Effector memory CD4-positive, alpha-beta T cell (primary cell): ENCODE data around the gene MACROD2.

Experiments used
- DNase-seq, 3 donors: peaks; one replicate each; pipeline ENCODE4 v3.0.0-alpha.2; 2020
- H3K27ac ChIP-seq: 2 replicates; pipeline ENCODE4 v1.7.0; 2013; ENCODE audit warnings: mild to moderate bottlenecking, low read length, moderate library complexity; ENCODE audit not compliant: insufficient read depth, poor library complexity, severe bottlenecking
- H3K27me3 ChIP-seq: replicated peaks from 2 replicates; pipeline ENCODE4 v1.7.0; 2013; ENCODE audit warnings: mild to moderate bottlenecking, low read length; ENCODE audit not compliant: insufficient read depth, control insufficient read depth, poor library complexity, severe bottlenecking
- H3K36me3 ChIP-seq: 2 replicates; pipeline ENCODE4 v1.7.0; 2013; ENCODE audit warnings: mild to moderate bottlenecking, low read length, moderate library complexity; ENCODE audit not compliant: control insufficient read depth, insufficient read depth
- H3K4me1 ChIP-seq: 2 replicates; pipeline ENCODE4 v1.7.0; 2013; ENCODE audit warnings: low read length, mild to moderate bottlenecking; ENCODE audit not compliant: control insufficient read depth, insufficient read depth, poor library complexity, severe bottlenecking
- H3K4me3 ChIP-seq: 2 replicates; pipeline ENCODE4 v1.7.0; 2013; ENCODE audit warnings: low read length, low read depth, mild to moderate bottlenecking; ENCODE audit not compliant: insufficient read depth, poor library complexity, severe bottlenecking
- H3K9me3 ChIP-seq: 2 replicates; pipeline ENCODE4 v1.7.0; 2013; ENCODE audit warnings: mild to moderate bottlenecking, low read length, moderate library complexity; ENCODE audit not compliant: control insufficient read depth

Gene MACROD2

DNA sequence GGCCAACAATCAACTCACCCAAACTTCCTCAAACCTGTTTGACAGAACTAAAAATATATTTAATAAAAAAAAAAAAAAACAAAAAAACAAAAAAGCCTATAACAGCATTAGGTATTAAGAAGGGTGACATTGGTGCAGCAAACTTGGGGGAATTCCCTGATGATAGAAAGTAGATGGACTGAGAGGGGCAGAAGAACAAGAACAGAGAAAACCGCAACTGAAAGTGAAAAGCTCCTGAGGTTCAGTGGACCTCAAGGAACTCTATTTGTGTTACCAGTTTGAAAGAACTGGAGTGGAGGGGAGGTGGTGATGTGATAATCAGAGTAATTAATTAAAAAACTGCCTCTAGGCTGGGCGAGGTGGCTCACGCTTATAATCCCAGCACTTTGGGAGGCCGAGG lies 53.8 kb downstream of the MACROD2 start:
- Histone ChIP-seq H3K27me3 (no peaks in the 10 kb centered on the region), H3K4me3 (no peak overlapping the region), H3K4me1 (no peaks in the 10 kb centered on the region), H3K36me3 (no peaks in the 10 kb centered on the region), H3K27ac (no peak overlapping the region), H3K9me3 (no peaks in the 10 kb centered on the region)
- no peak for DNase-seq

DNA sequence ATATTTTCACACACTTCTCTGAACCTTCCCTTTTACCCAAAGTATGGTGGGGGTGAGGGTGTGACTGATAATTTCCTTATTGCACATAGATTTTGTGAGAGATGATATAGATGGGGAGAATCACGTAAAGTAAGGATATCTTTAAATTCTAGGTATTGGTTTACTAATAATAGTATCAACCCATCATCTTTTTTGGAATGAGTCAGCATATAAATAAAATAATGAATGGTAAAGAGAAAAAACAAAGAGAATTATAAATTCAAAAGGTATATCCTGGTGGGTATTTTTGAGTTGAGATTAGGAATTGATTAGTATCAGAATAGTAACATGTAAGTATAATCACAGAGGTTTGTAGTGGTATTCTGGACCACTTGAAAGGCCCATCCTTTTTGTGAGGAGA lies 56.1 kb downstream of the MACROD2 start:
- no peaks in the 10 kb centered on the region for H3K27me3 ChIP-seq
- H3K4me3 ChIP-seq = no peak overlapping the region
- H3K9me3 ChIP-seq = no peaks in the 10 kb centered on the region
- DNase-seq = no peak
- no peaks in the 10 kb centered on the region for H3K36me3 ChIP-seq
- no peak overlapping the region for H3K27ac ChIP-seq
- no peaks in the 10 kb centered on the region for H3K4me1 ChIP-seq

DNA sequence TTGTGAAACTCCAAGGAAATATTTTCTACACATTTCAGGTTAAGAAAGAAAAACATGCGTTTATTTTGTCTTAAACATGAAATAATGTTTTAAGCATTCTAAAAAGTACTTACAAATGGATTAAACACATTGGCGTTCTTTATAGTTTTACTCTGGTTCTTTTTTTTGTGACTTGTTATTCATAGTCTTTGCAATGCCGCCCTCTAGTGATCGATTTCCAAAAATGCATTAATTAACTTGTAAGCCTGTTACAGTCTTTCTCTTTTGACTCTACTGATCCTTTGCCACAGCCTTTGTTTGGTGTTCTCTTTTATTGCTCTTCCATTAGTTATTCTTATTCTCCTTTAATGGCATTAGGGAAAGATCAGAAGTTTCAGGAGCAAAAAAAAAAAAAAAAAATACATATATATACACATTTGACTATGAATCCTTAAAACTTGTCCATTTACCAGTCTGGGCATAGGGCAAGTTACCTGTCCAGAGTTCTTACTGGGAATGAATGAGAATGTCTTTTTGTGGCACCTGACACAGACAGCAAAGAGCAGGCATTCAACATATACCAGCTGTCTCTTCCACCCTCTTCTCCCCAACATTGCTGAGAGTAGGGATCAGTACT lies 59.9 kb downstream of the MACROD2 start:
- H3K4me1 ChIP-seq = no peaks in the 10 kb centered on the region
- no peak overlapping the region for H3K4me3 ChIP-seq
- no peaks in the 10 kb centered on the region for H3K9me3 ChIP-seq
- H3K27ac ChIP-seq = no peak overlapping the region
- no peaks in the 10 kb centered on the region for H3K27me3 ChIP-seq
- no peak for DNase-seq
- no peaks in the 10 kb centered on the region for H3K36me3 ChIP-seq

DNA sequence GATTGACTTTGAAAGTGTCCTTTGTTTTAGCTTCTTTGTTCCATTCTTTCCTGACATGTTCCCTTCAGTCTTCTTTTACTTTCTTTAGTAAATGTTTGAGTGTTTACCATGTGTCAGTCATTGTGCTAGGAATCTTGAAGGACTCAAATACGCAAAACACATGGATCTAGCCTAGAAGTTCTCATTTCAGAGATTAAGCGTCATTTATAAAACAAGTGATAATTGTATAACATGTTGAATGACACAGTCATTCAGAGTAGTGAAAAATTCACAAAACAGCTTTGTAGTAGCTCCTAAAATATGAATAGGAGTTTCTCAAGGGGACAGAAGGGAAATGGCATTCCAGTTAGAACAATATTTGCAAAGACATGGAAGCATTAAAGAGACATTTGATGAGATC lies 66.9 kb downstream of the MACROD2 start:
- Histone ChIP-seq H3K4me1 (no peaks in the 10 kb centered on the region), H3K9me3 (no peaks in the 10 kb centered on the region), H3K4me3 (no peak overlapping the region), H3K36me3 (no peaks in the 10 kb centered on the region), H3K27me3 (no peaks in the 10 kb centered on the region), H3K27ac (no peak overlapping the region)
- no peak for DNase-seq

DNA sequence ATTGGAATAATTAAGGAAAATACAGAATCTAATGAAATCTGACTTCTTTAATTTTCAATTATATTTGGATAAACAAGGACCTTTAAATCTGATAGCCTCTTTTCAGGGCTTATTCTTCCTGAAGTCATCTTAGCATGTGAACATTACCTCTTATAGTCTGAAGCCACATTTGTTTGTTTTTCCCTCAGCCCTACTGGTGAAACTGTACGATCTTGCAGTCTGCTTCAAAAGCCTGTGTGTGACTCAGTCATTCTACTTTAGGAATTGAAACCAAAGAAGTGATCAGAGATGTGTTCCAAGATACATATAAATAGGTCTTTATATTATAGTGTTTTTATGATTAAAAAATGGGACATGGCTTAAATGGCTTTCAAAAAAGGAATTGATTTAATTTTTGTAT lies 67.5 kb downstream of the MACROD2 start:
- Histone ChIP-seq H3K27me3 (no peaks in the 10 kb centered on the region), H3K9me3 (no peaks in the 10 kb centered on the region), H3K36me3 (no peaks in the 10 kb centered on the region), H3K4me1 (no peaks in the 10 kb centered on the region), H3K4me3 (no peak overlapping the region), H3K27ac (no peak overlapping the region)
- DNase-seq = no peak

DNA sequence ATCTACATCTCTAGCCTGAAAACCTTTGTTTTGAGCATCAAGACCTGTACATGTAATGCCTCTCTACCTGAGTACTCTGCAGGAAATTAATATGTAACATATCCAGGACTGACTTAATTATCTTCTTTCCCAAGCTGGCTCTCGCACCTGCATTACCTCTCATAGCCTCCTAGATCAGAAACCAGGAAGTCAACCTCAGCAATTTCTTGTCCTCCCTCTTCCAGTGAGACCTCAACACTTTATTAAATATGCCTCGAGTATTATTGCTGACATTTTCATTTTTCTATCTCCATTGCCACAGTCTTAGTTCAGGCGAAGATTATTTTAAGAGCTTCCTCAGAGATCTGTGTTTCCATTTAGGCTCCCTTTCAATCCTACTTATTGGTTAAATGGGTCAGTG lies 69.0 kb downstream of the MACROD2 start:
- Histone ChIP-seq H3K4me3 (no peak overlapping the region), H3K36me3 (no peaks in the 10 kb centered on the region), H3K27ac (no peak overlapping the region), H3K9me3 (no peaks in the 10 kb centered on the region), H3K4me1 (no peaks in the 10 kb centered on the region), H3K27me3 (no peaks in the 10 kb centered on the region)
- no peak for DNase-seq

DNA sequence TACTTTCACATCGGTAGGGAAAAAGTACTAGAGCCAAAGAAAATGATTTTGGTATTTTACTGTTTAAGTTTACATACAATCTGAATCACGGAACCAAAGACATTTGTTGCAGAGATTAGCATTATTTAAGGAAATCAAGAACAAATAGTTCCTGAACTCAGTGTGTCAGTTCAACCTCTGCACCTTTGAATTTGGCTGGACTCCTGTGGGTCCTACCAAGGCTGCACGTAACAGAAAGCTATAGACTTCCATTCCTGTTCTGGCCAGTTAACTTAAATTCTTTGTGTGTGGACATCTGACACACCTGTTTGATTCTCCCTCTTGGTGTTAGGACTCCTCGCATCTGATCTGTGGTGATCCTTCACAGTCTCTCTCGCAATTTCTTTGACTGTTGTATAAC lies 69.6 kb downstream of the MACROD2 start:
- H3K9me3 ChIP-seq = no peaks in the 10 kb centered on the region
- H3K4me3 ChIP-seq = no peak overlapping the region
- H3K27me3 ChIP-seq = no peaks in the 10 kb centered on the region
- H3K36me3 ChIP-seq = no peaks in the 10 kb centered on the region
- H3K4me1 ChIP-seq = no peaks in the 10 kb centered on the region
- no peak for DNase-seq
- H3K27ac ChIP-seq = no peak overlapping the region

DNA sequence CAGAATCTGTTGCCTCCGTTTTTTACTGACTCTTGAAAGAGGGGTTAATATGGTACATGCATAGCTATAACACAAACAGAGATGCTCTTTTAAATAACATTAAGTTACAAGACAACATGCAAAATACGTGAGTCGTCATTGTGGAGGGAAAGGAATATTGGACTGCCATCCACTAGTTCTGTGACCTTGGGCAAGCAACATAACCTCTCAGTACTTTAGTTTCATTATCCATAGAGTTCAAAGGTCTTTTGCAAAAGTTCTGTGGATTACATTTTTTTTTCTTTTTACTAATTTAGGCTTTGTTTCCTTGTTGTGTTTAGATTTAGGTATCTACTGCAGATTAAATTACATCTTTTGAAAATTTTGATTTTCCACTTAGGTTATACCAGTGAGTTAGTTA lies 70.5 kb downstream of the MACROD2 start:
- Histone ChIP-seq H3K36me3 (no peaks in the 10 kb centered on the region), H3K4me1 (no peaks in the 10 kb centered on the region), H3K27ac (no peak overlapping the region), H3K9me3 (no peaks in the 10 kb centered on the region), H3K4me3 (no peak overlapping the region), H3K27me3 (no peaks in the 10 kb centered on the region)
- DNase-seq = no peak

DNA sequence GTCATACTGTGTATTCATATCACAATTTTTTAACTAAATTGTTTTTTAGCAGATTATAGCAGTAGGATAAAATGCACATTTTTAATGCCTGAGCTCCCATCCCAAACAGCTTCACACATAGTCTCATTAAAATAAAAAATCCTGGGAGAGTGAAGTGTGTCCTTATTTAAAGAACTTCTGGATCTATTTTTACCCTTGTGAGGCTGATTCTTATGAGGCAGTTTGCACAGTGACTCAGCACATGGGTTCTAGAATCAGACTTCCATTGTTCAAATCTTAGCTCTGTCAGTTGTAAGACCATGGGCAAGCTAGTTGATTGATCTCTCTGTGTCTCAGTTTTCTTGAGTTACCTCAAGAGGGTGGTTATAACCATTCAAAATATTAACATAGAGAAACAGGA lies 72.3 kb downstream of the MACROD2 start:
- H3K27me3 ChIP-seq = no peaks in the 10 kb centered on the region
- no peaks in the 10 kb centered on the region for H3K9me3 ChIP-seq
- H3K4me1 ChIP-seq = no peaks in the 10 kb centered on the region
- DNase-seq = no peak
- no peak overlapping the region for H3K4me3 ChIP-seq
- H3K27ac ChIP-seq = no peak overlapping the region
- H3K36me3 ChIP-seq = no peaks in the 10 kb centered on the region

DNA sequence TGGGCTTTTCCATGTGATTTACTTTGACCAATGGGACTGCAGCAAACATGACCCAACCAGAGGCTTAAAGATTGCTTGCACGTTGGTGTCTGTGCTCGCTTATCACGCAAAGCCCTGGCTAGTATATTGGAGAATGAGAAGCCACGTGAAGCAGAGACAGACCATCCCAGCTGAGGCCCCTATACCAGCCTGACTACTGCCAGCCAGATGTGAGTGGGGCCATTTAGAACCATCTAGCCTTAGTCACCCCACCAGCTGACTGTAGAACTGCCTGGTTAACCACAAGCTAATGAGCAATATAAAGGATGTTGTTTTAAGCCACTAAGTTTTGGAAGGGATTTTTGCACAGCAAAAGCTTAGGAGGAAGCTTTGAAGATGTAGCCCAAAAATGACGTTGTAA lies 74.5 kb downstream of the MACROD2 start:
- Histone ChIP-seq H3K36me3 (no peaks in the 10 kb centered on the region), H3K4me3 (no peak overlapping the region), H3K27ac (no peak overlapping the region), H3K27me3 (no peaks in the 10 kb centered on the region), H3K9me3 (no peaks in the 10 kb centered on the region), H3K4me1 (no peaks in the 10 kb centered on the region)
- no peak for DNase-seq

DNA sequence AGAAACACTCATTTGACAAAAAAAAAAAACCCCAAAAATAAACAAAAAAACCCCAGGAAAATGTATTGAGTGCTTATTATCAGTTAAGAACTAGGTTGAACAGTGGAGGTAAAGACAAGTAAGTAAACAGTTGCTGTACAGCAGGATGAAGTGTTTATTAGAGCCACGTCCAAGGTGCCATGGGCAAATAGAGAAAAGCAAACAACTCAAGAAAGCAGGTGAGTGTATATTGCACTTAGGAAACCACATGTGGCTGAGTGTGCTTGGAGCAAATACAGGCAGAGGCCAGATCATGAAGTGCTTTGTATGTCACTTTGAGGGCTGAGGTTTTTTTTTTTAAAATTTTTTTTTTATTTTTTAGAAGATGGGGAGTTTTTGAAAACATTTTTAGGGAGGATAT lies 98.3 kb downstream of the MACROD2 start:
- Histone ChIP-seq H3K4me3 (no peak overlapping the region), H3K27me3 (no peaks in the 10 kb centered on the region), H3K4me1 (no peaks in the 10 kb centered on the region), H3K36me3 (no peaks in the 10 kb centered on the region), H3K27ac (no peak overlapping the region), H3K9me3 (no peaks in the 10 kb centered on the region)
- DNase-seq = no peak
